ENCODE measurements around the gene SFPQ. TPM values are rescaled to one million over a fixed set of nuclear protein-coding genes. Genes with fewer than 3 reads are reported as not detected.

SFPQ gene
- total and polyA plus RNA-seq, 2 experiments from 2014 or later, result 170 to 183 TPM

- Histone ChIP-seq H3K36me3 (replicated peaks; ENCODE audit: insufficient read depth, low read depth) (peaks cover 12% of the 10 kb centered on the region), H3K27me3 (no peaks in the 10 kb centered on the region), H2AFZ (no peak overlapping the region), H4K20me1 (ENCODE audit: insufficient read depth, poor library complexity, severe bottlenecking) (peaks cover 96% of the 10 kb centered on the region), H3K4me2 (peak overlapping the region; percentile 49), H3K79me2 (peaks cover 75% of the 10 kb centered on the region), H3K27ac (no peak overlapping the region), H3K4me3 (no peak overlapping the region), H3K9me2 (replicated peaks; ENCODE audit: insufficient read depth) (no peaks in the 10 kb centered on the region), H3K4me1 (ENCODE audit: insufficient read depth) (peaks cover 33% of the 10 kb centered on the region), H3K9me3 (ENCODE audit: low read depth) (no peaks in the 10 kb centered on the region)
- no peak for TF ChIP-seq EZH2phosphoT487 (IDR thresholded peaks at IDR 0.05; ENCODE audit: low read depth, severe bottlenecking, unreplicated experiment)
- TF ChIP-seq, protein P1, sequence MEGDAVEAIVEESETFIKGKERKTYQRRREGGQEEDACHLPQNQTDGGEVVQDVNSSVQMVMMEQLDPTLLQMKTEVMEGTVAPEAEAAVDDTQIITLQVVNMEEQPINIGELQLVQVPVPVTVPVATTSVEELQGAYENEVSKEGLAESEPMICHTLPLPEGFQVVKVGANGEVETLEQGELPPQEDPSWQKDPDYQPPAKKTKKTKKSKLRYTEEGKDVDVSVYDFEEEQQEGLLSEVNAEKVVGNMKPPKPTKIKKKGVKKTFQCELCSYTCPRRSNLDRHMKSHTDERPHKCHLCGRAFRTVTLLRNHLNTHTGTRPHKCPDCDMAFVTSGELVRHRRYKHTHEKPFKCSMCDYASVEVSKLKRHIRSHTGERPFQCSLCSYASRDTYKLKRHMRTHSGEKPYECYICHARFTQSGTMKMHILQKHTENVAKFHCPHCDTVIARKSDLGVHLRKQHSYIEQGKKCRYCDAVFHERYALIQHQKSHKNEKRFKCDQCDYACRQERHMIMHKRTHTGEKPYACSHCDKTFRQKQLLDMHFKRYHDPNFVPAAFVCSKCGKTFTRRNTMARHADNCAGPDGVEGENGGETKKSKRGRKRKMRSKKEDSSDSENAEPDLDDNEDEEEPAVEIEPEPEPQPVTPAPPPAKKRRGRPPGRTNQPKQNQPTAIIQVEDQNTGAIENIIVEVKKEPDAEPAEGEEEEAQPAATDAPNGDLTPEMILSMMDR (IDR thresholded peaks at IDR 0.05; ENCODE audit: poor library complexity), result no peak
- no peak for TF ChIP-seq EZH2 (IDR thresholded peaks at IDR 0.05; ENCODE audit: borderline replicate concordance)
- DNase-seq (ENCODE audit: low spot score), result no peak
- 91% methylated on average over 7 of the region's 7 CpGs for WGBS (ENCODE audit: low lambda C conversion rate, missing lambda C conversion rate)
These were observed 12.1 kb downstream of the SFPQ start for GRCh38 chr1:35180776-35181374.

DNA sequence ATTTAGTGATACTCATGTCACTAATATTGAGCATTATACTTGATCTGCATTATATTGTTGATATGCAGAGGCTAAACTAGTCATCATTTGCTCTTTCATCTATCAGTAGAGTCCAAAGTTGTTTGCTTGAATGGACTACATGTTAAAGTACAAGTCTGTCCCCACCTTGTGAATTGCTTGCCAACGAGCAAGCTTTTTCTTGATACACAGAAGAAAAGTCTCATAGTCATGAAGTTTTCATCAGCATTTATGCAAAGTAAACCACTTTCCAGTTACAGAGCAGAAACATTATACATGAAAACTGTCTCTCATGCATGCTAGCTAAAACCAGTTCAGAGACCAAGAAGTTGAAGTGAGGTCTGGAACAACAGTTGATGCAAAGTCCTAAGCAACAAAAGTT is 13.0 kb downstream of the SFPQ start:
- no peak for TF ChIP-seq EZH2 (IDR thresholded peaks at IDR 0.05; ENCODE audit: borderline replicate concordance)
- TF ChIP-seq EZH2phosphoT487 (IDR thresholded peaks at IDR 0.05; ENCODE audit: low read depth, severe bottlenecking, unreplicated experiment), result no peak
- TF ChIP-seq, protein P1 (IDR thresholded peaks at IDR 0.05; ENCODE audit: poor library complexity), result no peak
- peak overlapping the region; percentile 49 for H3K4me2 ChIP-seq
- H3K27ac ChIP-seq, result peak overlapping the region; percentile 67
- H2AFZ ChIP-seq, result no peak overlapping the region
- no peak overlapping the region for H3K4me3 ChIP-seq
- no peaks in the 10 kb centered on the region for H3K9me2 ChIP-seq (replicated peaks; ENCODE audit: insufficient read depth)
- peaks cover 33% of the 10 kb centered on the region for H3K4me1 ChIP-seq (ENCODE audit: insufficient read depth)
- H3K79me2 ChIP-seq, result peaks cover 66% of the 10 kb centered on the region
- no peaks in the 10 kb centered on the region for H3K27me3 ChIP-seq
- H3K9me3 ChIP-seq (ENCODE audit: low read depth), result no peaks in the 10 kb centered on the region
- H4K20me1 ChIP-seq (ENCODE audit: insufficient read depth, poor library complexity, severe bottlenecking), result peaks cover 90% of the 10 kb centered on the region
- no peak for DNase-seq (ENCODE audit: low spot score)
- 54% methylated on average over 1 of the region's 1 CpG for WGBS (ENCODE audit: low lambda C conversion rate, missing lambda C conversion rate)
- H3K36me3 ChIP-seq (replicated peaks; ENCODE audit: insufficient read depth, low read depth), result peaks cover 18% of the 10 kb centered on the region

DNA sequence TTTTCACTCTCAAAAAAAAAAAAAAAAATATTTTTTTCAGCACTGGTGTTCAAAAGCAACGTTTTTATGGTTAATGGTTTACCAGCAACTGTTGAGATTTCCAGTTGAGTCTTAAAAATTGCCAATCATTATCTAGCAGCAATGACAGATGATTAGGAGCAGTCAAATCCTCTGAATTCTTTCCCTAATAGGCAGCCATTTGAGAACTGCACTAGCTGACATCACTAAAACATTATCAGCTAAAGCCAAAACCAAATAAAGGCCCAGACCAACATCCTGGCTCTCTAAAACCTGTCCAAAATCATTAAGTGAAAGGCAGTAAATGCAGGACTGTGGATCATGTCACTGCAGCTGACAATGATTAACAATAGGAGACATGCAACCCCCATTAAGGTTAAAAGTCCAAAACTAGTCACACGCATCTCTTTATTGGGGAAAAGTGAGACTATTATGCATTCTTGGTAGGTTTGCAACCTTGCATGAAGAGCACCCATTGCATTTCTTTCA is 14.0 kb downstream of the SFPQ start:
- no peaks in the 10 kb centered on the region for H3K27me3 ChIP-seq
- no peak overlapping the region for H2AFZ ChIP-seq
- peaks cover 80% of the 10 kb centered on the region for H4K20me1 ChIP-seq (ENCODE audit: insufficient read depth, poor library complexity, severe bottlenecking)
- peak overlapping the region; percentile 67 for H3K27ac ChIP-seq
- peak; percentile 47 for DNase-seq (ENCODE audit: low spot score)
- peaks cover 56% of the 10 kb centered on the region for H3K79me2 ChIP-seq
- H3K4me1 ChIP-seq (ENCODE audit: insufficient read depth), result peaks cover 33% of the 10 kb centered on the region
- H3K9me2 ChIP-seq (replicated peaks; ENCODE audit: insufficient read depth), result no peaks in the 10 kb centered on the region
- no peak overlapping the region for H3K4me3 ChIP-seq
- H3K36me3 ChIP-seq (replicated peaks; ENCODE audit: insufficient read depth, low read depth), result peaks cover 11% of the 10 kb centered on the region
- H3K4me2 ChIP-seq, result peak overlapping the region; percentile 49
- 40% methylated on average over 2 of the region's 2 CpGs for WGBS (ENCODE audit: low lambda C conversion rate, missing lambda C conversion rate)
- TF ChIP-seq, protein P1 (IDR thresholded peaks at IDR 0.05; ENCODE audit: poor library complexity), result no peak
- TF ChIP-seq EZH2phosphoT487 (IDR thresholded peaks at IDR 0.05; ENCODE audit: low read depth, severe bottlenecking, unreplicated experiment), result no peak
- no peak for TF ChIP-seq EZH2 (IDR thresholded peaks at IDR 0.05; ENCODE audit: borderline replicate concordance)
- no peaks in the 10 kb centered on the region for H3K9me3 ChIP-seq (ENCODE audit: low read depth)
